Ectodermal cell (in vitro differentiated cells): ENCODE data around the gene HOXA2.
A peak's percentile ranks its signal among the peaks of the same experiment; 100 is the strongest.

Experiments
- H3K27ac ChIP-seq: 2 replicates; pipeline ENCODE4 v1.7.0; 2013; ENCODE audit warnings: mild to moderate bottlenecking, low read depth, low read length; ENCODE audit not compliant: insufficient read depth, poor library complexity, severe bottlenecking
- H3K27me3 ChIP-seq: 2 replicates; pipeline ENCODE4 v1.7.0; 2013; ENCODE audit warnings: mild to moderate bottlenecking, low read length; ENCODE audit not compliant: insufficient read depth, control insufficient read depth, poor library complexity, severe bottlenecking
- H3K36me3 ChIP-seq: one replicate; pipeline ENCODE4 v1.7.0; 2013; ENCODE audit warnings: low read length; ENCODE audit not compliant: control insufficient read depth, insufficient read depth
- H3K4me1 ChIP-seq: one replicate; pipeline ENCODE4 v1.7.0; 2013; ENCODE audit warnings: low read length; ENCODE audit not compliant: control insufficient read depth, insufficient read depth
- H3K4me3 ChIP-seq: 2 replicates; pipeline ENCODE4 v1.7.0; 2013; ENCODE audit warnings: low read depth, low read length, control low read depth; ENCODE audit not compliant: insufficient read depth
- H3K9me3 ChIP-seq: 2 replicates; pipeline ENCODE4 v1.7.0; 2013; ENCODE audit warnings: mild to moderate bottlenecking, low read length, moderate library complexity; ENCODE audit not compliant: control insufficient read depth
- WGBS, 2 experiments: methylation state at CpG; one replicate each; pipeline ENCODE4 v1.1.7; 2013; ENCODE audit warnings: missing lambda C conversion rate in 2 of 2; 5-methylcytosine and 5-hydroxymethylcytosine counted together

HOXA2 gene

DNA sequence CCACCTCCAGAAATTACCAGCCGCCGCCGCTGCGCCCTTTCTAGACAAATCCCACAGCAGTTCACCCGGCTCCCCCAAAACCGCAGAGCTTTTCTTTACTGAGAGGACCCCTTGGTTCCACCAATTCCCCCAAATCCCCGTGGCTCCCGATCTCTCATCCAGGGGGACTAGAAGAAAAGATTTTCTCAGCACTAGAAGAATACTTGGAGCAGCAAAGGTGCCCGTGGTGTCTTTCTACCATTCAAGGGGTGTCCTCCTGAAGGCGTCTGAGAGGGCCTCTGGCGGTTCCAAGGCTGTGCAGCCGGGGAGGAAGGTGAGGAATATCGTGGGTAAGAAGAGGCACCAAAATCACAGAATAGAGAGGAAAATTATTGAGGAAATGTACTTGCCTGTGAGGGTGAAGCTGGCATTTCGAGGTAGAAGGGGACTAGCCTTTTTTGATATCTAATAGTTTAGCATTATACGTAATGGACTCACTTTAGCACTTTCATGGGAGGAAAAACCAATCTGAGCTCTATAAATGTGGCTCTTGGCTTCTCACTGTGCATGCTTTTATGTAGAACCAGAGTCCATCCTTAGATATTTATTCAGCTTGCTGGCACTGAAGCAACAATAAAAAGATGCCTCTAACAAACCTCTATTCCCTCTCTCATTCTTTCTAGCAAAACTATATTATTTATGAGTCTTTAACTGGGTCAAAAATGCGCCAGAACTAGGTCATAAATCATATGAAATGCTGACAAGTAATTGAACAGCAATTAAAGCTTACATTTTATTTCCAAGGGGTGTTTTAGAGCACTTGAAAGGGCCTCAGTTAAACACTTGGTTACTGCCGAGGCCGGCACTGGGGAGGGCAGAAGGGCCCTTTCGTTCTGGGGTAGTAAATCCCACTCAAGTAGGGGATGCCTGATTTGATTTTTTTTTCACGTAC lies 13.8 kb upstream of the HOXA2 start:
- H3K9me3 ChIP-seq, result no peaks in the 10 kb centered on the region
- no peak overlapping the region for H3K27ac ChIP-seq
- no peaks in the 10 kb centered on the region for H3K36me3 ChIP-seq
- H3K27me3 ChIP-seq, result peaks cover 99% of the 10 kb centered on the region
- 10 to 11% methylated on average over 18 to 20 of the region's 20 CpGs for WGBS, 2 experiments
- no peak overlapping the region for H3K4me3 ChIP-seq
- H3K4me1 ChIP-seq, result no peaks in the 10 kb centered on the region

DNA sequence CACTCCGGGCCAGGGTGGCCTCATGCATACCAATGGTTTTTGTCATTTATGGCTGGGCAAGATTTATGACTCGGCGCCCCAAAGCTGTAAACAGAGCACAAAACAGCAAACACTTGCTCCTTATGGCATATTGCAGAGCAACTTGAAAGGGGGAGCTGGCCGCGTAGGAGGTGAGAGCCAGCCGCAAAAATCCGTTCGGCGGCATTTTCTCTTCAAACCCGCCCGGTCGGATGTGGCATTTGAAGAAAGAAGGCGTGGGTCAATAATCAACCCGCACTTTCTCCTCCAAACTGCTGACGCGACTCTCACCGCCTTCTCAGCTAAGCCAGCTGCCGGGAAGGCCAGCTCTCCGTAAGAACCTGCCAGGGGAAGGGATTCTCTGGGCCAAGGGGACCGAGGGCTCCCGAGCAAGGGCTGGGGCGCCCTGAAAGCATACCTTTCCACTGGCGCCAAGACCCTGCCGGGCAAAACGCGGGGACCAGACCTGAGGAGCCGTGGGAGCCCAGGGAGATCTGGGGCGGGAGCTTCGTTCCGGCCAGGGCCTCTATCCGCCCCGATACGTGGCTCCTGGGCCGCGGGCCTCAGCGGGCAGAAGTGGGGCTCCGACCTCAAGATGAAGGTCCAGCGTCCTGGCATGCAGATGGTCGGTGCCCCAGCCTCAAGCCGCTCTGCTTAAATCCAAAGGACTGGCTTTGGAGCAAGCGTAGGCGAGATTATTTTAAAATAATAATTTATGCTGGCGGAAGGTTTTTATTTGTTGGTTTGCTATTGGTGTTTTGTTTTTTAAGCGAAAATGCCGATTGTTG lies 12.9 kb upstream of the HOXA2 start:
- 2 to 4% methylated on average over 45 of the region's 45 CpGs for WGBS, 2 experiments
- peak overlapping the region; percentile 10 for H3K27ac ChIP-seq
- peaks cover 99% of the 10 kb centered on the region for H3K27me3 ChIP-seq
- no peaks in the 10 kb centered on the region for H3K36me3 ChIP-seq
- no peaks in the 10 kb centered on the region for H3K9me3 ChIP-seq
- H3K4me1 ChIP-seq, result no peaks in the 10 kb centered on the region
- H3K4me3 ChIP-seq, result peak overlapping the region; percentile 3

DNA sequence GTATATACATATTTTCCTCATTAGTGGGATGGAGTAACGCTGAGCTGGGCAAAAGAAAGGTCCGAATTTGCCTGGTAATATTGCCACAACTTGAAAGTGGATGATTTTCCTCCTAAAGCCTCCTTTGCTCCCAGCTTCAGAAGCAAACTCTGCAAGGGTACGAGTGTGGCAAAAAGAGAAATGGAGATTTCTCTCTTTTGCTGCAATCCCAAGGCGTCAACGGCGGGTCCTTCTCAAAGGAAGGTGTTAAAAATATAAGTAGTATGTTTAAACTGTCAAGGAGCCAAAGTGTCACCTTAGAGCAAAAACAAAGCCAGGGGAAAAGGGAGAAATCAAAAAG lies 12.4 kb upstream of the HOXA2 start:
- peaks cover 99% of the 10 kb centered on the region for H3K27me3 ChIP-seq
- H3K4me1 ChIP-seq, result no peaks in the 10 kb centered on the region
- no peaks in the 10 kb centered on the region for H3K9me3 ChIP-seq
- no peak overlapping the region for H3K27ac ChIP-seq
- no peak overlapping the region for H3K4me3 ChIP-seq
- WGBS, 2 experiments, result 5 to 9% methylated on average over 6 of the region's 6 CpGs
- no peaks in the 10 kb centered on the region for H3K36me3 ChIP-seq

DNA sequence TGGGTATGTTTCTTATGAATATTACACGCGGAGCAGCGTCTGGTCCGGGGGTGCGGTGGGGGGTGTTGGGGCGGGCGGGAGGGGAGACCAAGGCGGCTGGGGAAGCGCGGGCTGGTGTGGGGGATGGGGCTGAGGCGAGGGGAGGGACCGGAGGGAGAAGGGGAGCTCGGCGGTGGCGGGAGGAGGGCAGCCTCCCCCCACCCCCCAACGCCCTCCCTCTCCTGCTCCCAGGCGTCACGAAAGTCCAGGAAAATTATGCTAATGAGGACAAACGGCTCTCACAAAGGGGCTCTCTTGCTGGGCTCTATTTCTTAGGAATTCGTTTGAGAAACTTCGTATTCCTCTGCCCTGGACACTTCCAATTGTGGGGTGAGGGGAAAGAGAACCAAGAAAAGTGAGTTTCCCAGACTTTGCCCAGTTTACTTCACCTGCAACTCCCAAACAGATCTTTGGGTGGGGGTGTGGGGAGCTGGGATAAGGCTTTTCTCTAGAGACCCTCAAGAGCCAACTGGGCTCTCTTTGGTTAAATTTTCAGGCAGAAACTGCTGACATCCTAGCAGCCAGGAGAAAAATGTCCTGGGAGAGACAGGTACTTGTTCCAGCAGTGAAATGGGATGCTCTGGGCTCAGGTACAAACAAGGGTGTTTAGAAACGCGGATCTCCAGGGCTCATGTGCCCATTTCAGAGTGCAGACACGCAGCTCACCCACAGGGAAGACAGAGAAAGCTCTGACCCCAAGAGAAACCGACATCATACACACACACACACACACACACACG lies 11.7 kb upstream of the HOXA2 start:
- no peak overlapping the region for H3K27ac ChIP-seq
- no peaks in the 10 kb centered on the region for H3K36me3 ChIP-seq
- no peak overlapping the region for H3K4me3 ChIP-seq
- no peaks in the 10 kb centered on the region for H3K4me1 ChIP-seq
- WGBS, 2 experiments, result 1 to 2% methylated on average over 11 to 24 of the region's 26 CpGs
- peaks cover 99% of the 10 kb centered on the region for H3K27me3 ChIP-seq
- no peaks in the 10 kb centered on the region for H3K9me3 ChIP-seq

DNA sequence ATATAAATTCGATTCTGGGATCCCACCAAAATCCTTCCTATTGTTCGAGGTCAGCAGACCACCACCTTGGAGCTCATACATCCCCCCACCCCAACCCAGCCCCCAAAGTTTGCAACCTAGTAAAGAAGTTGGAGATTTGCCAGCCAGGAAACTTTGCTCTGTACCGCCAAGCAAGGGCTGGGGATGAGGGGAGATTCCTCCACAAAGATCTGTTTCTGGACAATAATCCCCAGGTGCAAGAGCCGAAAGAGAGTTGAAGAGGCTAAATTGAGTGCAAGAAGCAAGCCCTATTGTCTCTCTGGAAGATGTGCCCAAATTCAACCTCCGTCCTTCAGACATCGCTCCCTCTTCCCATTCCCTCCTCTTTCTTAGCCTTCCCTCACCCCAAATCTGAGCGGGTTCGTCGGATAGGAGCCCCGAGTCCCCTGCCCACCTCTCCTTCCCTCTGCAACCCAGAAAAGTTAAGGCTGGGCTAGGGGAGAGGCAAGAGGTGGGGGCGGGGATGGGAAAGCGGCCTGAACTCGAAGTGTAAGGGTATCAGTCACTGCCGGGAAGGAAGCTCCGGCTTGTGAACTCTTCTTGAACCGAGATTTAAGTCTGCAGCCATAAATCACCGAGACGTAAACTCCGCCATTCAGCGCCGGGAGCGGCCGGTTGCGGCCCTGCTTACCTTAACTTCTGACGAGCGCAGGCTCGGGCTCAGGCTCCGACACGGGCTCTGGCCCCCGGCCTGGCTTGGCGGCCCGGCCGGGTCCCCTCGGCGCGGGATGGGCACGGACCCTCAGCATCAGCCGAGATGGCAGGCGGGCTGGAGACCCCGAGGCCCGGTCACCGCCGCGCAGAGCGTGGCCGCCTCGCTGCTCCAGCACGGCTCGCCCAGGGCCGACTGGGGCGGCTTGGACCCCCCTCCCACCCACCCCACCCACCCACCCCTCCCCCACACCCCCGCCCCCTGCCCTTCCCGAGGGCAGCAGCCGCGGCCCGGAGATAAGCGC lies 10.8 kb upstream of the HOXA2 start:
- H3K9me3 ChIP-seq, result no peaks in the 10 kb centered on the region
- no peaks in the 10 kb centered on the region for H3K36me3 ChIP-seq
- 0 to 1% methylated on average over 41 to 52 of the region's 57 CpGs for WGBS, 2 experiments
- no peak overlapping the region for H3K27ac ChIP-seq
- no peaks in the 10 kb centered on the region for H3K4me1 ChIP-seq
- H3K27me3 ChIP-seq, result peaks cover 99% of the 10 kb centered on the region
- H3K4me3 ChIP-seq, result peak overlapping the region; percentile 8

DNA sequence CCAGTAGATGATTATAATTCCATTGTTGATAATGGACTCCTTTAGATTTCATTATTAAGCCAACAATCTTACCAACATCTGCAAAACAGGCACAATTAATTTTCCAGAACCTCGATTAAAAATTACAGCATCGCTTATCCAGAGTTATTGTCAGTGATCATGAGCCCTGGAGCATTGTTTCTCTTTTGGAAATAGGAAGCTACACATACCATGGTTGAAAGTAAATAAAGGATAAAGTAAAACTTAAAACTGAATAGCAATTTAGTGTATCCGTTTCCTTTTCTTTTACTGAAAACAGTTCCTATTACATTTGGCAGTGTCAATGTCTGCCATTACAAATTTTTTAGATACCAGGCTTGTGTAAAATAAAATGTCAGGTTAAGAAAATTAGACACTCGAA lies 9.9 kb upstream of the HOXA2 start:
- no peak overlapping the region for H3K4me3 ChIP-seq

DNA sequence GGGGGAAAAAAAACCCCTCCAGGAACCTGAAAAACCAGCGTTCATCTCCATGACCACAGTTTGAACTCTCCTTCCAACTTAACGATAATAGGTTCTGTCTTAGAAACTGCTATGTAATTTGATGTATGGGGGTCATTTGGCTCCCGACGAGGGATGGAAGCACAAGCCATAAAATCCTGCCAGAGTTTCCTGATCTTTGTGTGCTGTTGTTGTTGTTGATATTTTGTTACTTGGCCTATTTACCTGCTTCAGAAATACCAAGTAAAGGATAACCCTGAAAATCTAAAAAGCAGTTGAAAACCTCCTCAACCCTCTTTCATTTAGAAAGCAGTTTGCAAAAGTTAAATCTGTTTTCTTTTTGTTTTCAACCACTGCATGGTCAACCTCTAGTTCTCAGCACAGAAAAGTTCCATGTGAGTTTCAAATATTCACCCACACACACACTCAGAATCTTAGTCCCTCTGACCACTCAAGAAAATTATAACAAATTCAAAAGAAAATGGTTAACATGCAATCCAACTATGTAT lies 9.3 kb upstream of the HOXA2 start:
- peaks cover 99% of the 10 kb centered on the region for H3K27me3 ChIP-seq
- H3K4me3 ChIP-seq, result no peak overlapping the region
- no peaks in the 10 kb centered on the region for H3K9me3 ChIP-seq
- WGBS, 2 experiments, result 10 to 12% methylated on average over 3 of the region's 4 CpGs
- H3K4me1 ChIP-seq, result no peaks in the 10 kb centered on the region
- no peaks in the 10 kb centered on the region for H3K36me3 ChIP-seq
- H3K27ac ChIP-seq, result no peak overlapping the region

More for the DNA sequence above, 9.9 kb upstream of the HOXA2 start:
- H3K36me3 ChIP-seq, result no peaks in the 10 kb centered on the region
- H3K9me3 ChIP-seq, result no peaks in the 10 kb centered on the region
- peaks cover 99% of the 10 kb centered on the region for H3K27me3 ChIP-seq
- H3K4me1 ChIP-seq, result no peaks in the 10 kb centered on the region
- WGBS, 2 experiments, result 48 to 57% methylated on average over 2 to 4 of the region's 4 CpGs
- H3K27ac ChIP-seq, result no peak overlapping the region

DNA sequence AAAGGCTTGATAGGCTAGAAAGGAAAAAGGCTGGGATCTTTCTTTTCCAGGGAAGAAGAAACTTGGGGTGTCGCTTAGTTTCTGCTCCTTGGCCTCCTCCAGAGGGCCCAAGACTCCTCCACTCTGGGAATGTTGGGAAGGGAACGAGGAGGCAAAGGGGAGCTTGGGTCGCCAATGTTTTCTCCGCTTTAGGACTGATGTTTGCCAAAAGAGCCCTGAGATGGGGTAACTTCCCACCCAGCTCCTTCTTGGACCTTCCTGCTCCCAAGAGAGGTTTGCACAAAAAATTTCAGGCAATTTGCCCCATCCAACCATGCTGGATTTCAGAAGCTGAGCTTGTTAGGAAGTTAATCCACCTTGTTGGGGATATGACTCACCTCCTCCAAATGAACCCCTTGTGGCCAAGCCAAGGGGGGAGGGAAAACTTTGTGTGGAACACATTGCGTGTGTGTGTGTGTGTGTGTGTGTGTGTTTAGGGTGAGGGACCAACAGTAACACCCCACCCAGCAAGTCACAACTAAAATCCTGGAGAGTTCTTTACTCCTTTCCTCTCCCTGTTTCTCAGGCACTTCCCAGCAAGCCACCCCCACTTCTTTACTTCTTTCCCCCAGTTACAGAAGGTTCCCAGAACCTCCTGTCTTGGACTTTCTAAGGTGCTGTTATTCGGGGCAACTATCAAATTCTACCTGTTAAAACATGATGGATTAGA lies 8.7 kb upstream of the HOXA2 start:
- WGBS, 2 experiments, result 6 to 9% methylated on average over 4 to 5 of the region's 6 CpGs
- H3K4me1 ChIP-seq, result no peaks in the 10 kb centered on the region
- peaks cover 99% of the 10 kb centered on the region for H3K27me3 ChIP-seq
- no peaks in the 10 kb centered on the region for H3K9me3 ChIP-seq
- no peak overlapping the region for H3K4me3 ChIP-seq
- no peaks in the 10 kb centered on the region for H3K36me3 ChIP-seq
- H3K27ac ChIP-seq, result peak overlapping the region; percentile 39
